Stimulated activated CD4-positive, alpha-beta T cell treated with anti-CD3 and anti-CD28 coated beads, Interleukin-12 subunit alpha, Interleukin-12 subunit beta, amount 100 ng/mL, for 48 hours (primary cell): Measurements from ENCODE around the gene CCDC92B.
"Not testable (repeated sequence)": the region's sequence is repeated elsewhere in the genome, so short reads cannot be mapped to it uniquely, and the experiment has no call there.

Source experiments
- DNase-seq, 3 donors: peaks; one replicate each; pipeline ENCODE4 v3.0.0-alpha.2; 2020; ENCODE audit warnings: low read depth in 2 of 3, low spot score in 1 of 3

The CCDC92B gene

GRCh38 chr17:2704890-2705248 is 44.6 kb downstream of the CCDC92B start:
- DNase-seq = no peak

GRCh38 chr17:2704031-2704889 is 45.2 kb downstream of the CCDC92B start:
- DNase-seq = no peak

DNA sequence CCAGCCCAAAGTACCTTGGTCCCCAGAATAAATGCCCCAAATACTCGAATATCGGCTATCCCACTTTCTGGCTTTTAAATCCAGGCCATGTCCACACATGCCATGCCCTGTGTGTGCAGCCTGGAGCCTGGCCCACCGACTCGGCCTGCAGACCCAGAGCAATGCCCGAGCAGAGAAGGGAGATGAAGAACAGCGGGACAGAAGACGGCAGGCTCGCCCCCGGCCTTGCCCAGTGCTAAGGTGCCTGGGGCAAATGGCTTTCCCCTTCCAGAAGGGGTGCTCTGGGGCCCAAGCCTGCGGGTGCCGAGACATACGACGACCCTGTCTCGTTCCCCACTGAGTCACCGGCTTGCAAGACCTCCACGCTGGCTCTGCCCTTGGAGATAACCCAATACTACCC is 45.8 kb downstream of the CCDC92B start:
- DNase-seq = no peak

DNA sequence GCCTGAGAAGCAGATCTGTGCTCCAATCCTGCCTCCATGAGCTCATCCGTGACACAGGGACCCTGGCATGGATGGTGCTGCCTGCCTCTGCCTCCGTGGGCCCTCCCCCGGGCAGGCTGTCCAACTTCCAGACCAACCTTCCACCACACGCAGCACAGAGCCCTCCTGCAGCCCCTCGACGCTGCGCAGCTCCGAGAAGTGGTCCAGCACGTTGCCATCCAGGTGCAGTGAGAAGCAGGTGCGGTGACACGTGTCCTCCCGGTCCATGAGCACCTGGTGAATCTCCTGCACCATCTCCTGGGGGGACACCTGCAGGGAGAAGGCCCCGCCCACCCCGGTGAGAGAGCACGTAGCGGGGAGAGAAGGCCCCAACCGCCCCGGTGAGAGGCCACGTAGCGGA is 46.3 kb downstream of the CCDC92B start:
- DNase-seq = no peak

GRCh38 chr17:2701996-2702741 is 47.3 kb downstream of the CCDC92B start:
- DNase-seq = no peak

DNA sequence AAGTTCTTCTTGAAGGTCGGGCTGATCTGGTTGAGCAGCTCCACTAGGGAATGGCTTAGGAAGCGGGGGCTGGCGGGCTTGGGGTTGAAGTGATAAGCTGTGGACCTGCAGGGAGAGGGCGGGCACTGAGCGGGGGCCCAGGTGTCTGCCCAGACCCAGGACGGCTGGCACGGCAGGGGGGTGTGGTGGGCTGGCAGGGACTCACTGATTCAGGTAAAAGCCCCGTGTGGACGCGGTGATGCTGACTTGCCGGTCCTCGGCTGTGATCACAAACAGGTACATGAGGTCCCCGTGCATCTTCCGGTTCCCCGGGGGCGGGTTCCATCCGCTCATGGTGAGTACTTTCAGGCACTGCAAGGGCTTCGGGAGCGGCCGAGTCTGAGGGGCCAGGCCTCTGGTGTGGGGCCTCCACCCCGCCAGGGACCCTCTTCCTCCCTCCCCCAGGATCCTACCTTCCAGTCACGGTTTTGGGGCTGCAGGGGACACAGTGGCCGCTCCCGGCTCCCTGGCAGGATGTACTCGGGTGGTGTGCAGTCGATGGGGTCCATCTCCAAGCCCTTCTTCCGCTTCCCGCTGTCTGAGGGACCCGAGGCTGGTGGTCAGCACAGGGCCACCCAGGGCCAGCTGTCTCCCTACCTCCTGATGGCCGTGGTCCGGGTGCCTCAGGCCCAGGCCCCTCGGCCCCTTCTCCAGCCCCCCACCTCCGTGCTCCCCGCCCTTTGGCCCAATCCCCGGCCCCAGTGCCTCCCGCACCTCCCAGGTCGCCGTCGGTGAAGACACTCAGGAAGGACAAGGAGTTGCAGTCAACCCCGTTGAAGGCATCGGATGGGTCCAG is 48.1 kb downstream of the CCDC92B start:
- no peak for DNase-seq

DNA sequence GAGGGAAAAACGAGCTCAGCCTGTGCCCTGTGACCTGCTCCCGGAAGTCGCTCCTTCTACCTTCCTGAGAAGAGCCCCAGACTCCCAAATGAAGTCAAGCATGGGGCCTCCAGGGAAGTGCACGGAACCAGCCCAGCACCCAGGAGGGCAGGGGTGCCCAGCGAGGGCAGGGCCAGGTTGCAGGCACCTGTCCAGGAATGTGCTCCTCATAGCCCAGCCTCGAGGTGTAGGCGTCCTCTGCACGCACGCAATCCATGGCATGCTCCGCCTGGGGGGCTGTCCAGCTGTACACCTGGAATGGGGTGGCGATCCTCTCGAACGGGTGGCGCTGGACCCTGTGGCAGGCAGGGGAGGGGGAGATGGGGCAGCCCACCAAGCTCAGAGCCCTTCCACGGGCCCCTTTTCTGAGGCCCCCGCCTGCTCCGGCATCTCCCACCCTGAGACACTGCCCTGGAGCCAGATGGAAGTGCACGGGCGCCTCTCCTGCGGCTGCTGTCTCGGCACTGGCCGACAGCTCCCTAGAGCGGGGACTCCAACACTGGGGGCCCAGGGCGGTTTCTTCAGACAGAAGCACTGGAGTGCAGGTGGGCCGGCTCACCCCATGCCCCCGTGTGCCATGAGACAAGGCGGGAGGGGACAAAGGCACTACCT is 48.8 kb downstream of the CCDC92B start:
- DNase-seq = no peak

DNA sequence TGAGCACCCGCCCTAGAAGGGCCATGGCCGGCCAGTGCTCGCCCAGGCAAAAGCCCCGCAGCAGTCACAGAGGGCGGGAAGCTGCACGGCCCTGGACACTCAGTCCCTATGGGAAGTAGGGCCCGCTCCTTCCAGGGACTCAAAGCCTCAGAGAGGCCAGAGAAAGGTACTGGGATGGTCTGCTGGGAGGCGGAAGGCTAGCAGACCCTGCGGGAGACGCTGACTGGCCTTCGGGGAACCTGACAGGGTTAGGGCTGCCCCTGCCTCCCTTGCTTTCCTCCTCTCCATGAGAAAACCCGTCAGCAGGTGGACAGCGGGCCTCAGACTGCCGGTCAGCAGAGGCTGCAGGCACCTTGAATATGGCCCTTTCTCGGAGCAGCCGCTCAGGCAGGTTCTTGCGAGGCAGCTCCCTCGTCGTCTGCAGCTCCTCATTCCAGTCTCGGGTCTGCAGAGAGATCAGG is 49.4 kb downstream of the CCDC92B start:
- DNase-seq = no peak

- DNase-seq = not testable (repeated sequence)
Observed at GRCh38 chr17:2699216-2699805, 50.1 kb downstream of the CCDC92B start.

GRCh38 chr17:2697611-2698162 is 51.8 kb downstream of the CCDC92B start:
- DNase-seq = no peak

DNA sequence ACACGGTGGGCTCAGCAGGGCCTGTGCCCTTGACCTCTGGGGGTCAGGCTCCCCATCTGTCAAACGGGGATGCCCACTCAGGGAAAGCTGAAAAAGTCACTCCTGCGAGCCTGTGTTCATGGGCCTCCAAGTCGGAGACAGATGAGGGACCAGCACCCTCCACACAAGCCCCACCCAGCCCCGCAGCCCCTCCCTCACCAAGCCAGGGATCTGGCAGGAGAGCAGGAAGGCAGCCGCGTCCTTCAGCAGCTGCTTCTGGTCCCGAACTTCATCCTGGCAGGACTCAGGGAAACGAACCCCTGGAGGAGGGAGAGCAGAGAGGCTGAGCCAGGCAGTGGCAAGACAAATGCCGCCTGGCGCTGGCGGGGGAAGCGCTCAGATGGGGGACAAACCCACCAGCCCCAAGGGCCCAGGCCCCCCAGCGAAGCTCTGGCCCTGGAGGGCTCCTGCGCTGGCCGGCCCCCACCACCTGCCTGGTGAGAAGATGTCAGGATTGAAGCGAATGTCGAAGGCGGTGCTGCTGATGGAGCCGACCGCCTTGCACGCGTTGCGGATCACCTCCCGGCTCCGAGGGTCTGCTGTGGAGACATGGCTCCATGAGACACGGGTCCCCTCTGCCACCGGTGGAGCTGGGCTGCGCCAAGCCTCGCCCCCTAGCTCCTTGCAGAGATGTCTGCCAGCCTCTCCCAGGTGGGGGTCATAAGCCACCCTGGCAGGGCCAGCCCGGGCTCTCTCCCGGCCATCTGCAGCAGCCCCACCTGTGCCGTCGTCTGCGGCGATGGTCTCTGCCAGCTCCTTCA is 53.3 kb downstream of the CCDC92B start:
- no peak for DNase-seq

- DNase-seq = no peak
Observed at GRCh38 chr17:2695243-2695960, 54.0 kb downstream of the CCDC92B start.

GRCh38 chr17:2694381-2695242 is 54.8 kb downstream of the CCDC92B start:
- DNase-seq = no peak

GRCh38 chr17:2693561-2694380 is 55.7 kb downstream of the CCDC92B start:
- no peak for DNase-seq

DNA sequence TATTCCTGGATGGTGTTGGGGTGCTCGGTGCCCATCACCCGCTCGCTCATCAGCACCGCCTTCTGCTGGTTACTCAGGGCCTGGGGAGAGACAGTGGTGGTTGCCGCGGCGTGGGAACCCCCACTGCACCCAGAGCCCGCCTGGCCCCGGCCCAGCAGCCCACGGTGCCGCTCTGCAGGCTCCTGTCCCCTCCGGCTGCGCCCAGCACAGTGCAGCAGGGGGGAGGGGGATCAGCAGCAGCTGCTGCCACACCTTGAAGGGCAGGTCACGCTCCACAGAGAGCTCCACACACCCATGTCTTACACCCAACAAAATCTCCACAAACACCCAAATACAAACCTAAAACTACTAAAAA is 56.7 kb downstream of the CCDC92B start:
- DNase-seq = no peak

DNA sequence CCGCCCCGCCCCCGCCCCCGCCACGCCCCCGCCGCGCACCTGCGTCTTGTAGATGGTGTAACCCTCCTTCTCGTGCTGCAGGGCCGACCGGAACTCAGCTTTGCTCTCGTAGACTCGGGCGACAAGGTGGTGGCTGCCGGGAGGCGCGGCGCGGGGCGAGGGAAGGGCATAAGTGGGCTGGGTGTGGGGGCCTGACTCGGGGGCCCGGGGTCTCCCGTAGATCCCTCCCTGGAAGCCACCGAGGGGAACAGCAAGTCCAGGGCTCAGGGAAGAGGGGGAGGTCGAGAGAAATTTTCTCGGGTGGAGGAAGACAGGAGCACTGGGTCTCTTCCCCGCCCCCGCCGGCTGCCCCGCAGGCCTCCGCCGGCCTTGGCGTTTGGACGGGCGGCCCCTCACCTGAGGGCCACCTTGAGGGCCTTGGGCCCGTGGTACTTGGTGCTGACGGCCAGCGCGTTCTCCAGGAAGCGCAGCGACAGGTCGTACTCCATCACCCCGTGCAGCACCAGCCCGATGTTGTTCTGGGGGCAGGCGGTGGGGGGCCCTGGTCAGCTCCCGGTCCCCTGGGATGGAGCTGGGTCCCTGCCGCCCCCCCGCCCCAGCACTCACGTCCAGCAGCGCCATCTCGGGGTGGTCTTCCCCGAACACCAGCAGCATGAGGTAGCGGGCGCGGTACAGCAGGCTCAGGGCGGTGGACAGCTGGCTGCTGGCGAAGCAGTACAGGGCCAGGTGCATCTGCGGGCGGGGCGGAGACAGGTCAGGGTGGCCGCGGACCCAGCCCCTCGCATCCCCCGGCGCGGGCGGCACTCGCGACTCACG is 57.3 kb downstream of the CCDC92B start:
- DNase-seq = no peak
